Activated CD8-positive, alpha-beta T cell treated with anti-CD3 and anti-CD28 coated beads, Interleukin-2, amount 10 ng/mL, durations not matched to agents 7 days and 5 days (primary cell): Measurements from ENCODE around the gene PUM2. TPM values are rescaled to one million over a fixed set of nuclear protein-coding genes. Genes with fewer than 3 reads are reported as not detected.

Experiments used
- ATAC-seq: fragments of 150-1000 bp; cut with Tn5 transposase; one replicate; pipeline ENCODE4 v1.10.0; 2021; ENCODE audit warnings: moderate library complexity
- CTCF ChIA-PET: fragments of 350-600 bp; sonication (Branson Sonifier 250); formaldehyde crosslinking; loops from one replicate; lab custom pipeline; 2021; ENCODE audit warnings: antibody characterized with exemption; lab: Charles Lee
- POLR2A ChIA-PET: fragments of 350-600 bp; sonication (Branson Sonifier 250); formaldehyde crosslinking; loops from one replicate; lab custom pipeline; 2021; ENCODE audit warnings: antibody characterized with exemption; lab: Charles Lee
- DNase-seq: peaks from one replicate; pipeline ENCODE4 v3.0.0-alpha.2; 2020
- H3K27ac Mint-ChIP-seq: one replicate; pipeline ENCODE4 v1.8.0; 2021; ENCODE audit warnings: mild to moderate bottlenecking, mixed read lengths
- H3K27me3 Mint-ChIP-seq: one replicate; pipeline ENCODE4 v1.8.0; 2021; ENCODE audit warnings: low read depth, mixed read lengths
- H3K36me3 Mint-ChIP-seq: one replicate; pipeline ENCODE4 v1.8.0; 2021; ENCODE audit warnings: low read depth, mixed read lengths
- H3K4me1 Mint-ChIP-seq: one replicate; pipeline ENCODE4 v1.8.0; 2021; ENCODE audit warnings: low read depth, mixed read lengths
- H3K4me3 Mint-ChIP-seq: one replicate; pipeline ENCODE4 v1.8.0; 2021; ENCODE audit warnings: mild to moderate bottlenecking, mixed read lengths
- H3K9me3 Mint-ChIP-seq: one replicate; pipeline ENCODE4 v1.8.0; 2022; ENCODE audit warnings: mixed read lengths; ENCODE audit not compliant: insufficient read depth
- total RNA-seq, 2 experiments: library from RNA; stranded (reverse); gene quantifications; one replicate each; pipeline ENCODE4 v1.2.3, GENCODE V29; 2021

PUM2 gene
- total RNA-seq, 2 experiments from 2014 or later, result 123 to 129 TPM

DNA sequence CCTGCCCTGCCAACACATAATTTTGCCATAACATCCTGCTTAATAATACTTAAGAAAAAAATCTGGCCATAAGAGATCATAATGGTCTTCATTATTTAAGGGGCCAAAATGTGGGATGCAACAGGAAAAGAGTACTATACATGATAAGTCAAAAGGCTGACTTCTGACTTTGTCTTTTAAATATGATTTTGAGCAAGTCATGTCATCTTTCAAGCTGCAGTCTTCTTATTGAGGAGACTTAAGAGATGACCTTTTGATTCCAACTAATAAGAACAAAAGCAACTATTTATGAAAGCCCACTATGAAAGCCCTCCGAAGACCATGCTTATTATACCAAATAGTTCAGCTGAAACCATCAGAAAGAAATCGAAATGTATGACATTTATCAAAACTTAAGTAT, 41.6 kb downstream of the PUM2 start:
- no peaks in the 10 kb centered on the region for H3K9me3 Mint-ChIP-seq
- peaks cover 5% of the 10 kb centered on the region for H3K4me1 Mint-ChIP-seq
- no peak overlapping the region for H3K27ac Mint-ChIP-seq
- ATAC-seq (no peak), DNase-seq (no peak)
- H3K36me3 Mint-ChIP-seq, result peaks cover 51% of the 10 kb centered on the region
- no peaks in the 10 kb centered on the region for H3K27me3 Mint-ChIP-seq
- CTCF ChIA-PET, result interaction anchor here (1.0 to 2.6 kb wide), 4 partner anchors 17 to 102 kb away, joined by 4 to 7 read pairs (median 4); no protein-coding TSS in a partner anchor
- POLR2A ChIA-PET, result no interaction called here
- no peak overlapping the region for H3K4me3 Mint-ChIP-seq

GRCh38 chr2:20307311-20307710, 43.3 kb downstream of the PUM2 start:
- ATAC-seq, result no peak
- CTCF ChIA-PET, result interaction anchor here (2.6 kb wide), 1 partner anchor 18 kb away, joined by 7 read pairs; no protein-coding TSS in a partner anchor
- no peaks in the 10 kb centered on the region for H3K9me3 Mint-ChIP-seq
- POLR2A ChIA-PET, result interaction anchor here (0.9 kb wide), 1 partner anchor 31 kb away, joined by 3 read pairs; no protein-coding TSS in a partner anchor
- no peak for DNase-seq
- H3K27me3 Mint-ChIP-seq, result no peaks in the 10 kb centered on the region
- H3K4me1 Mint-ChIP-seq, result peaks cover 2% of the 10 kb centered on the region
- no peak overlapping the region for H3K4me3 Mint-ChIP-seq
- H3K36me3 Mint-ChIP-seq, result peaks cover 57% of the 10 kb centered on the region
- H3K27ac Mint-ChIP-seq, result no peak overlapping the region

GRCh38 chr2:20304411-20304810, 46.2 kb downstream of the PUM2 start:
- H3K36me3 Mint-ChIP-seq, result peaks cover 60% of the 10 kb centered on the region
- ATAC-seq, result no peak
- CTCF ChIA-PET, result interaction anchor here (1.3 to 2.7 kb wide), 2 partner anchors 21 to 338 kb away, joined by 4 to 11 read pairs; no protein-coding TSS in a partner anchor

DNA sequence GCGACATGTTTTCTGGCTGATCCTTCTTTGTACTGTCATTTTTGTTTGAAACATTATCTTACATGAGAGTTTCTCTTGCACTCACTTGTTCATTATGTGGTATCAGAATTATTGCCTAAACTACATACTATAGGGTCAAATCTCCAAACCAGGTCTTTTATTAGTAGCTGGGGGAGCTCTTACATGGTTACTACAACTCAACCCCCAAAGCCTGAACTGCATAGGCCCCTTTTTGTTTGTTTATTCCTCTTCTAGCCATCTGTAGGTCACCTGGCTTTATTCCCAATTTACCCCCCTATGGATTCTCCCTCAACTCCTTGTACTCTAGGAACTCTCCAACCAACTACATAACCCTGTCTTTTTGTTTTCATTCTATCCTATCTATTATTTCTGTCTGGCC, 46.7 kb downstream of the PUM2 start:
- no peak overlapping the region for H3K27ac Mint-ChIP-seq
- CTCF ChIA-PET, result interaction anchor here (0.9 to 2.7 kb wide), 3 partner anchors 20 to 107 kb away, joined by 3 to 11 read pairs (median 5); no protein-coding TSS in a partner anchor
- peaks cover 59% of the 10 kb centered on the region for H3K36me3 Mint-ChIP-seq
- DNase-seq, result no peak
- no peaks in the 10 kb centered on the region for H3K27me3 Mint-ChIP-seq
- H3K9me3 Mint-ChIP-seq, result no peaks in the 10 kb centered on the region
- POLR2A ChIA-PET, result interaction anchor here (1.1 to 1.5 kb wide), 2 partner anchors 12 to 17 kb away, joined by 3 read pairs; no protein-coding TSS in a partner anchor
- peaks cover 2% of the 10 kb centered on the region for H3K4me1 Mint-ChIP-seq
- no peak overlapping the region for H3K4me3 Mint-ChIP-seq
- ATAC-seq, result no peak

More at GRCh38 chr2:20304411-20304810, 46.2 kb downstream of the PUM2 start:
- no peaks in the 10 kb centered on the region for H3K9me3 Mint-ChIP-seq
- H3K4me3 Mint-ChIP-seq, result no peak overlapping the region
- POLR2A ChIA-PET, result interaction anchor here (1.1 to 1.5 kb wide), 2 partner anchors 12 to 18 kb away, joined by 3 read pairs; no protein-coding TSS in a partner anchor
- H3K4me1 Mint-ChIP-seq, result peaks cover 2% of the 10 kb centered on the region
- DNase-seq, result no peak
- no peak overlapping the region for H3K27ac Mint-ChIP-seq
- no peaks in the 10 kb centered on the region for H3K27me3 Mint-ChIP-seq

- no peak for ATAC-seq
- Mint-ChIP-seq H3K9me3 (no peaks in the 10 kb centered on the region), H3K4me1 (peaks cover 2% of the 10 kb centered on the region), H3K27me3 (no peaks in the 10 kb centered on the region), H3K4me3 (no peak overlapping the region), H3K36me3 (peaks cover 52% of the 10 kb centered on the region), H3K27ac (no peak overlapping the region)
- DNase-seq, result no peak
- CTCF ChIA-PET, result no interaction called here
- POLR2A ChIA-PET, result no interaction called here
Measured at GRCh38 chr2:20302019-20302418, 48.6 kb downstream of the PUM2 start.

GRCh38 chr2:20300656-20301055, 50.0 kb downstream of the PUM2 start:
- ChIA-PET POLR2A (no interaction called here), CTCF (interaction anchor here (0.7 to 1.1 kb wide), 5 partner anchors 9 to 197 kb away, joined by 3 to 4 read pairs (median 3); no protein-coding TSS in a partner anchor)
- Mint-ChIP-seq H3K4me3 (no peak overlapping the region), H3K4me1 (peaks cover 3% of the 10 kb centered on the region), H3K27me3 (no peaks in the 10 kb centered on the region), H3K9me3 (no peaks in the 10 kb centered on the region), H3K27ac (no peak overlapping the region), H3K36me3 (peaks cover 52% of the 10 kb centered on the region)
- no peak for ATAC-seq
- DNase-seq, result no peak

- peaks cover 57% of the 10 kb centered on the region for H3K36me3 Mint-ChIP-seq
- peaks cover 3% of the 10 kb centered on the region for H3K4me1 Mint-ChIP-seq
- no peaks in the 10 kb centered on the region for H3K9me3 Mint-ChIP-seq
- DNase-seq (no peak), ATAC-seq (no peak)
- no peaks in the 10 kb centered on the region for H3K27me3 Mint-ChIP-seq
- H3K27ac Mint-ChIP-seq, result no peak overlapping the region
- POLR2A ChIA-PET, result no interaction called here
- CTCF ChIA-PET, result no interaction called here
- no peak overlapping the region for H3K4me3 Mint-ChIP-seq
Measured at GRCh38 chr2:20299113-20299512, 51.5 kb downstream of the PUM2 start.

DNA sequence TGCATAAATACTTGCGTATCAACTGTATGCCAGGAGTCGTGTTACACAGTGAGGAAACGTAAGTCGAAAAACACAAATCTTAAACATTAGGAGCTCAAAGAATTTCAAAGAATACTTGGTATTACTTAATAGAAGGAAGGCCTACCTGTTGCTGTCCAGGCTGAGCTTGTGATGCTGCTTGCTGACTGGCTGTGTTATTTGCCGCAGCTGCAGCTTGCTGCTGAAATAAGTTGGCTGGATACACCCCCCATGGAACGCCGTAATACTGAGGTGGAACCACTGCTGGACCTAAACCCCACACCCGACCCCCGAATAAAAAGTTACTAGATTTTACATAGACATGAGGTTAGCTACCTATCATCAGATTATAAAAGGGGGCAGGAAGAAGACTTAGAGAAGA, 56.4 kb downstream of the PUM2 start:
- no peak for DNase-seq
- ATAC-seq, result no peak
- Mint-ChIP-seq H3K36me3 (peaks cover 52% of the 10 kb centered on the region), H3K27ac (no peak overlapping the region), H3K4me1 (peaks cover 3% of the 10 kb centered on the region), H3K9me3 (no peaks in the 10 kb centered on the region), H3K4me3 (no peak overlapping the region), H3K27me3 (no peaks in the 10 kb centered on the region)
- CTCF ChIA-PET, result interaction anchor here (1.1 to 2.4 kb wide), 2 partner anchors 11 to 33 kb away, joined by 3 to 6 read pairs; no protein-coding TSS in a partner anchor
- POLR2A ChIA-PET, result no interaction called here

- ChIA-PET CTCF (interaction anchor here (0.7 to 2.4 kb wide), 2 partner anchors 10 to 54 kb away, joined by 3 to 6 read pairs; no protein-coding TSS in a partner anchor), POLR2A (interaction anchor here (0.8 kb wide), 1 partner anchor 21 kb away, joined by 3 read pairs; no protein-coding TSS in a partner anchor)
- no peaks in the 10 kb centered on the region for H3K27me3 Mint-ChIP-seq
- no peak overlapping the region for H3K27ac Mint-ChIP-seq
- DNase-seq, result no peak
- ATAC-seq, result no peak
- no peak overlapping the region for H3K4me3 Mint-ChIP-seq
- H3K9me3 Mint-ChIP-seq, result no peaks in the 10 kb centered on the region
- H3K36me3 Mint-ChIP-seq, result peaks cover 45% of the 10 kb centered on the region
- H3K4me1 Mint-ChIP-seq, result peaks cover 3% of the 10 kb centered on the region
Measured at GRCh38 chr2:20292984-20293383, 57.7 kb downstream of the PUM2 start.

DNA sequence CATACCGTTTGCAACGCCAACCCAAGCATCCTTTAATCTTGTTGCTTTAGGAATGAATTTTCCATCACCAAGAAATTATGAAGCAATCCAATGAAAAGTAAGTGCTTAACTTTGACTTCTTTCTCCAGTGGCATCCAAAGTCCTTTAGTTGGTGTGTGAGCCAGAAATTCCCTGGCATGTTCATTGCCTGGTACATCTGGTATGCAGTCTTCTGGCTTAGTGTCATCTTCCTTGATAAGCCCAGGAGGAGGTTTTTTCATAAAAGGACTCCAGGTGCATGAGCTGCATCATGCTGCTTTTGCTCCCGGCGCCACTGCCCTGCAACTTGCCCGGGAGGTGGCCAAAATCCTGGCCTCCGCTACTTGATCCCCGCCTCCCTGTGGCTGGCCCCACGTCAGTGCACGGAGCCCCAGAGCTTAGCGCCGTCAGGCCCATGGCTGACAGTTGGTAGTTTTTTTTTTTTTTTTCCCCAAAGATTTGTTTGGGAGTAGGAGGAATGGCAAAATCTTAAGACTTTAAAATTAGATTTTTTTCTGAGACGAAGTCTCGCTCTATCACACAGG, 58.7 kb downstream of the PUM2 start:
- CTCF ChIA-PET, result interaction anchor here (0.7 to 1.7 kb wide), 5 partner anchors 9 to 15 kb away, joined by 3 to 8 read pairs (median 4); no protein-coding TSS in a partner anchor
- no peak for ATAC-seq
- no peak overlapping the region for H3K27ac Mint-ChIP-seq

DNA sequence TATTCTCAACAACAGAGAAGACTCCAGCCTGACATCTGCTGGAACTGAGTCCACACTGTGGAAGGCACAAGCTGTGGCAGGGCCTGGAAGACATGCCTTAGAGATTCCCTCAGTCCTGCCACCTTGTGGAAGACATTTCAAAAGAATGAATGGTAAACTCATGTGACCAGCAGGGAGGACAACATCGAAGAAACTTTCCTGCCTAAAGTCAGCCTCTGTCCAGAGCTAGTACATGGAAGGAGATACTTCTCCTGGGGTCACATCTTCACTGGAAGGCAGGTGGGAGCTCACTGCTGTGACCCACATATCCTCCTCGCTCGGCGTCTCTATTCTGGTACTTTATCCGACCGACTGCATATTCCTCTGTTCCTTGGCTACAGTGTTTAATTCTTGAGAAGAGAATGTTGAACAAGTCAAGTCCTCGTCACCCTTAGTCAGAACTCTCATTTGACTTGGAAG, 59.5 kb downstream of the PUM2 start:
- POLR2A ChIA-PET, result no interaction called here
- no peaks in the 10 kb centered on the region for H3K9me3 Mint-ChIP-seq
- H3K27me3 Mint-ChIP-seq, result no peaks in the 10 kb centered on the region
- no peak overlapping the region for H3K27ac Mint-ChIP-seq
- peaks cover 3% of the 10 kb centered on the region for H3K4me1 Mint-ChIP-seq
- DNase-seq, result peak; percentile 32
- H3K36me3 Mint-ChIP-seq, result peaks cover 34% of the 10 kb centered on the region
- ATAC-seq, result peak; percentile 57
- no peak overlapping the region for H3K4me3 Mint-ChIP-seq
- CTCF ChIA-PET, result interaction anchor here (0.7 to 1.7 kb wide), 10 partner anchors 8 to 58 kb away, joined by 3 to 8 read pairs (median 4); no protein-coding TSS in a partner anchor

More for the DNA sequence above, 58.7 kb downstream of the PUM2 start:
- POLR2A ChIA-PET, result interaction anchor here (0.6 kb wide), 2 partner anchors 13 to 44 kb away, joined by 3 read pairs; no protein-coding TSS in a partner anchor
- no peak for DNase-seq
- Mint-ChIP-seq H3K4me3 (no peak overlapping the region), H3K27me3 (no peaks in the 10 kb centered on the region), H3K9me3 (no peaks in the 10 kb centered on the region), H3K36me3 (peaks cover 39% of the 10 kb centered on the region), H3K4me1 (peaks cover 3% of the 10 kb centered on the region)
